K562 (cell line): ENCODE data around the gene CRK. TPM values are rescaled to one million over a fixed set of nuclear protein-coding genes. Genes with fewer than 3 reads are reported as not detected.

ENCODE experiments used
- ATAC-seq: fragments of 200-7000 bp; cut with Tn5 transposase; 3 replicates; pipeline ENCODE4 v1.9.1; 2020; ENCODE audit warnings: moderate library complexity
- BruUV-seq: library from RNA; stranded (reverse); fragments of 400-500 nt; replicated peaks from 2 replicates; lab custom pipeline; 2021; lab: Mats Ljungman, UMichigan
- CTCF ChIA-PET: fragments of 300-600 bp; formaldehyde crosslinking; extraction: SDS; loops from one replicate; lab custom pipeline; 2021; ENCODE audit warnings: low intra/inter-chr PET ratio; lab: Yijun Ruan, JAX
- POLR2A ChIA-PET: fragments of 300-600, 350-650 bp; sonication (Branson Sonifier 250); formaldehyde crosslinking; extraction: SDS; loops from one replicate; lab custom pipeline; 2021; ENCODE audit warnings: antibody characterized with exemption, inconsistent platforms; lab: Yijun Ruan, JAX
- DNase-seq, 4 experiments: peaks; one replicate each; pipeline versions ENCODE4 v3.0.0 to v3.0.0-alpha.2; 2011 to 2018; ENCODE audit warnings: low spot score in 3 of 4, mixed read lengths in 3 of 4; ENCODE audit errors: extremely low read depth in 1 of 4
- FAIRE-seq: peaks from 2 replicates; lab custom pipeline; 2011; peaks lifted over from hg19 to GRCh38; lab: Jason Lieb, UNC
- H2AFZ ChIP-seq: 2 replicates; pipeline ENCODE4 v1.6.0; 2011; ENCODE audit warnings: low read depth, low read length, control low read depth, inconsistent platforms
- H3K27ac ChIP-seq: fragments of 200-600 bp; 3 replicates; pipeline ENCODE4 v1.8.0; 2011; ENCODE audit warnings: low read depth, mild to moderate bottlenecking, control low read depth, inconsistent platforms, low read length, moderate library complexity, mixed read lengths; ENCODE audit errors: extremely low read depth
- H3K27me3 ChIP-seq, 2 experiments: fragments of 300-600 bp in 1 of 2; 2 replicates in 1 of 2; 3 replicates in 1 of 2; pipeline versions ENCODE4 v1.6.0 to v1.8.0; 2011; ENCODE audit warnings: inconsistent platforms in 2 of 2, low read length in 2 of 2, mild to moderate bottlenecking in 1 of 2, mixed read lengths in 1 of 2, moderate library complexity in 1 of 2; ENCODE audit not compliant: control insufficient read depth in 2 of 2, insufficient read depth in 2 of 2
- H3K36me3 ChIP-seq: fragments of 300-600 bp; 3 replicates; pipeline ENCODE4 v1.8.0; 2011; ENCODE audit warnings: mild to moderate bottlenecking, low read length, inconsistent platforms; ENCODE audit not compliant: control insufficient read depth, insufficient read depth
- H3K4me1 ChIP-seq, 2 experiments: fragments of 200-600 bp in 1 of 2; replicated peaks in 1 of 2; 2 replicates in 1 of 2; 3 replicates in 1 of 2; pipeline versions ENCODE4 v1.5.1 to v1.8.0; 2011; ENCODE audit warnings: inconsistent platforms in 2 of 2, low read length in 2 of 2, mild to moderate bottlenecking in 1 of 2, mixed read lengths in 1 of 2, moderate library complexity in 1 of 2; ENCODE audit not compliant: control insufficient read depth in 2 of 2, insufficient read depth in 2 of 2
- H3K4me2 ChIP-seq: 2 replicates; pipeline ENCODE4 v1.6.1; 2011; ENCODE audit warnings: low read length, control low read depth, inconsistent platforms, mixed read lengths; ENCODE audit not compliant: insufficient read depth
- H3K4me3 ChIP-seq: fragments of 200-600 bp; sonication (generic), shearing (Covaris generic); 2 replicates; pipeline ENCODE4 v1.5.1; 2016; ENCODE audit warnings: control low read depth, inconsistent platforms
- H3K79me2 ChIP-seq: fragments of 200-600 bp; 3 replicates; pipeline ENCODE4 v1.8.0; 2011; ENCODE audit warnings: low read length, inconsistent platforms; ENCODE audit not compliant: control insufficient read depth, insufficient read depth
- H3K9ac ChIP-seq, 2 experiments: 2 replicates each; pipeline versions ENCODE4 v1.6.0 to v1.6.1; 2011; ENCODE audit warnings: low read depth in 2 of 2, low read length in 2 of 2, control low read depth in 1 of 2, inconsistent platforms in 1 of 2, mild to moderate bottlenecking in 1 of 2, mixed read lengths in 1 of 2; ENCODE audit not compliant: insufficient read depth in 1 of 2
- H3K9me1 ChIP-seq: one replicate; pipeline ENCODE4 v1.6.0; 2011; ENCODE audit warnings: inconsistent platforms, mild to moderate bottlenecking, low read length, moderate library complexity; ENCODE audit not compliant: control insufficient read depth, insufficient read depth
- H3K9me3 ChIP-seq: replicated peaks from 2 replicates; pipeline ENCODE4 v1.5.1; 2011; ENCODE audit warnings: low read depth, low read length, inconsistent platforms; ENCODE audit not compliant: control insufficient read depth, insufficient read depth
- H4K20me1 ChIP-seq: replicated peaks from 2 replicates; pipeline ENCODE4 v1.6.1; 2011; ENCODE audit warnings: low read length, inconsistent platforms, mixed read lengths; ENCODE audit not compliant: control insufficient read depth, insufficient read depth
- BHLHE40 ChIP-seq: IDR thresholded peaks from 2 replicates; pipeline ENCODE4 v1.6.1; 2011; ENCODE audit warnings: low read length, improper control_type of control experiment
- HMGN3 ChIP-seq: IDR thresholded peaks from 2 replicates; pipeline ENCODE4 v1.6.1; 2011; ENCODE audit warnings: borderline replicate concordance, low read depth, mild to moderate bottlenecking, mixed read lengths, low read length; ENCODE audit not compliant: insufficient read length; ENCODE audit errors: extremely low read depth
- KLF16 ChIP-seq: IDR thresholded peaks from 2 replicates; pipeline ENCODE4 v1.6.1; 2016; ENCODE audit warnings: antibody characterized with exemption
- MCM7 ChIP-seq, 2 experiments: fragments of 450-650 bp; IDR thresholded peaks; 2 replicates each; pipeline ENCODE4 v1.6.1; 2016 to 2018
- POLR2AphosphoS5 ChIP-seq: IDR thresholded peaks from 2 replicates; pipeline ENCODE4 v1.6.1; 2011; ENCODE audit warnings: mild to moderate bottlenecking, low read depth, low read length, moderate library complexity; ENCODE audit not compliant: control insufficient read depth, insufficient read depth
- PRPF4 ChIP-seq: fragments of 200-400 bp; formaldehyde crosslinking; IDR thresholded peaks from one replicate; pipeline ENCODE4 v1.6.1; 2017; ENCODE audit warnings: low read length, low read depth, mild to moderate bottlenecking; ENCODE audit not compliant: insufficient read depth, poor library complexity, severe bottlenecking
- TCF3 ChIP-seq: sonication (generic); formaldehyde crosslinking; IDR thresholded peaks from 2 replicates; pipeline ENCODE4 v1.4.0; 2020; ENCODE audit warnings: mild to moderate bottlenecking, missing genetic modification reagents
- TCF7L2 ChIP-seq: fragments of 150-350 bp; IDR thresholded peaks from 2 replicates; pipeline ENCODE4 v1.6.1; 2016; ENCODE audit warnings: low read depth, mild to moderate bottlenecking, low read length, moderate library complexity
- ZBTB40 ChIP-seq, 2 experiments: fragments of 450-650 bp in 1 of 2; sonication (generic) in 1 of 2; formaldehyde crosslinking in 1 of 2; IDR thresholded peaks; 2 replicates each; pipeline versions ENCODE4 v1.7.1 to v1.9.0; 2016 to 2022; ENCODE audit warnings: inconsistent platforms in 1 of 2, mild to moderate bottlenecking in 1 of 2, missing genetic modification reagents in 1 of 2
- ZNF12 ChIP-seq: sonication (generic); formaldehyde crosslinking; IDR thresholded peaks from 2 replicates; pipeline ENCODE4 v1.4.0; 2020; ENCODE audit warnings: mild to moderate bottlenecking, missing genetic modification reagents
- ZNF395 ChIP-seq: fragments of 200-800 bp; sonication (Bioruptor generic); IDR thresholded peaks from 2 replicates; pipeline ENCODE4 v1.6.1; 2017; ENCODE audit warnings: missing genetic modification characterization, missing compliant biosample characterization
- WGBS: fragments of 100-300 bp; shearing (Covaris generic); methylation state at CpG from one replicate; pipeline ENCODE4 v1.1.6; 2016; ENCODE audit warnings: low coverage, mixed read lengths; ENCODE audit not compliant: insufficient coverage; ENCODE audit errors: missing lambda C conversion rate; 5-methylcytosine and 5-hydroxymethylcytosine counted together
- in situ Hi-C: fragments of 300-500 bp; cut with MboI; formaldehyde crosslinking; loops from 4 replicates; pipeline ENCODE4 v1.15.0; 2018; ENCODE audit warnings: inconsistent platforms, mixed read lengths
- intact Hi-C: fragments of 100-400 bp; cut with micrococcal nuclease; formaldehyde crosslinking; loops from 2 replicates; pipeline ENCODE4 v1.14.2; 2022
- polyA plus RNA-seq, 8 experiments: library from polyadenylated mRNA; depleted of rRNA in 4 of 8; stranded (reverse) in 5 of 8; unstranded in 3 of 8; fragments of >200 nt; fragmentation: Nextera tagmentation in 2 of 8; fragmentation: Illumina TruSeq in 1 of 8; extraction: Ambion mirVana in 2 of 8; extraction: Trizol in 1 of 8; gene quantifications; 2 replicates each; pipeline versions ENCODE4 v1.2.1 to v1.2.3, GENCODE V29; 2011 to 2014; ENCODE audit warnings: inconsistent platforms in 1 of 8, missing spikeins in 1 of 8
- total RNA-seq, 7 experiments: library from RNA; depleted of rRNA in 6 of 7; stranded (reverse); fragments of >200 nt in 6 of 7; fragmentation: Illumina TruSeq in 2 of 7; extraction: Trizol in 2 of 7; gene quantifications; 2 replicates each; pipeline versions ENCODE4 v1.2.1 to v1.2.3, GENCODE V29; 2011 to 2021; ENCODE audit warnings: low replicate concordance in 1 of 7

CRK gene
- total and polyA plus RNA-seq, 9 of the 15 experiments (the other 6 are each of a cell fraction or from before 2014, with no cell fraction given) = 13.1 to 40.2 (median 26.1) TPM

GRCh38 chr17:1475321-1475854 lies 19.4 kb upstream of the CRK start:
- 79% methylated on average over 7 of the region's 15 CpGs for WGBS
- TF ChIP-seq ZNF12 (CRISPR knock-in tag) (no peak), TCF7L2 (no peak), ZBTB40 (IDR thresholded peaks at IDR 0.05) (no peak), ZBTB40 (CRISPR knock-in tag; IDR thresholded peaks at IDR 0.05) (no peak), ZNF395 (CRISPR knock-in tag) (no peak), KLF16 (no peak), POLR2AphosphoS5 (no peak), MCM7 (IDR thresholded peaks at IDR 0.05) (no peak), PRPF4 (no peak), BHLHE40 (no peak), TCF3 (CRISPR knock-in tag) (no peak), HMGN3 (no peak)

More at GRCh38 chr17:1475321-1475854, 19.4 kb upstream of the CRK start:
- in situ Hi-C loops = no loop called here
- H3K27me3 ChIP-seq = no peaks in the 10 kb centered on the region
- peaks cover 21% of the 10 kb centered on the region; the same call in 1 of the 3 replicates for H3K36me3 ChIP-seq
- no peak; the same call in 2 of the 3 replicates for ATAC-seq
- no peaks in the 10 kb centered on the region for H4K20me1 ChIP-seq
- no TSS peak for BruUV-seq
- ChIA-PET CTCF (no interaction called here), POLR2A (interaction anchor here (1.3 to 1.6 kb wide), 2 partner anchors 10 to 12 kb away, joined by 4 to 6 read pairs; no protein-coding TSS in a partner anchor)
- no peaks in the 10 kb centered on the region for H3K79me2 ChIP-seq
- H3K9ac ChIP-seq = no peak overlapping the region; a peak in 1 of 4 replicates
- DNase-seq = no peak
- FAIRE-seq = no peak
- intact Hi-C loops = no loop called here
- H2AFZ ChIP-seq = no peak overlapping the region
- no peaks in the 10 kb centered on the region for H3K9me1 ChIP-seq
- H3K4me2 ChIP-seq = no peak overlapping the region
- H3K9me3 ChIP-seq = no peaks in the 10 kb centered on the region
- H3K4me3 ChIP-seq = no peak overlapping the region
- H3K4me1 ChIP-seq = peaks cover 0 to 14% of the 10 kb centered on the region in 2 experiments; a peak in 2 of 5 replicates
- H3K27ac ChIP-seq = no peak overlapping the region
